ENCODE data around the gene ERG.

The ERG gene

GRCh38 chr21:38496224-38496623 is 2.1 kb downstream of the ERG start:
- DNase-seq, result no peak

- DNase-seq, result no peak
Observed at GRCh38 chr21:38495696-38496095, 2.6 kb downstream of the ERG start.

DNA sequence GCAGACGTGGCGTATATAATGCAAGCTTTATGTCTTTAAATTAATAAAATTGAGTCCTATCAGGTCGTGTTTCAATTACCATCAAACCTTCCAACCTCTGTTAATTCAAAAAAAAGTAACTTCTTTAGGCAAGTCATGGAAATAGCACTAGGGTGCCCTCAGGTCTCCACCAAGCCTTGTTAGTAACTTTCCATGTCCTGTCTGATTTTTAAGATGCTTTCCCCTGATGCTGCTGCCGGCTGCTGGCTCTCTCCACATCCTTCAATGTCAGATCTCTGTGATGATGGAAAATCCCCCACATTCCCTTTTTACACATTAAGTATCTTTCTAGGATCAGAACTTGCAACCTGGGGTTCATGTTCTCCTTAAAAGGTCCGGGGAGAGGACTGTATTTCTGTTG is 3.0 kb downstream of the ERG start:
- DNase-seq, result no peak

- DNase-seq, result no peak
Observed at GRCh38 chr21:38494703-38495102, 3.6 kb downstream of the ERG start.

DNA sequence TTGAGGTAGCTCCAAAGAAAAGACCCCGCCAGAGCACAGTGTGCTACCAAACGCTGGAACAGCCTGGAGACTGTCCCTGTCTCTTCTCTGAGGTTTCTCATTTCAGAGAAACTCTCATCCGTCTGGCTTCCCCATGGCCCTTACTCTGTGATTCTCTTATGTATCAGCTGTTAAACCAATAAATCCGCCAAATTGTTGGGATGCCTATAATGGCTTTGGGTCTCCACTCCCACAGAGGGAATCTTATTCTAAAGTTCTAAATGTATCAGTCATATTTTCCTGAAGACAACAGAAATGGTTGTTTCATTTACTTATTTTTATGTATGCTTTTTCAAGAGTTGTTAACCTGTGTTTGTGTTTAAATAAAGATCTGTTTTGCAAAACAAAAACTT is 4.0 kb downstream of the ERG start:
- DNase-seq, result no peak

GRCh38 chr21:38493549-38494250 is 4.6 kb downstream of the ERG start:
- DNase-seq, result no peak

GRCh38 chr21:38492007-38492406 is 6.3 kb downstream of the ERG start:
- no peak for DNase-seq

DNA sequence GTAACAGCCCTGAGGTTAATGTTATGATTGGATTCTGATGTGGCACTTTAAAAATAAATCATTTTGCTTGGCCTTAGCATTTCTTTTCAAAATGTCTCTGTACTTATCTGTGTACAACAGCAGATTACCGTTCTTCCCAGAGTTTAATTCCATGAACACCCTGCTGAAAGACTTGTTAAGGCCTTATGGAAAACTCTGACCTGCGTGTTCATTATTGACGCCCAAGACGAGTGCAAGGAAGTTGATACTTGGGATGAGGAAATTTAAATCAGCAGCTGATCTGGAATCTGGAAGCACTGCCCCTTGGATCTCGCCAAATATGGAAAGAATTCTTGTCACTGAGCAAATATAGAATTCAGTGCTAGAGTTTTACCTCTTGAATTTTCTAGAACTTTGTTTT is 6.7 kb downstream of the ERG start:
- DNase-seq, result no peak

GRCh38 chr21:38490411-38491020 is 7.8 kb downstream of the ERG start:
- DNase-seq, result no peak

- DNase-seq, result no peak
Observed at GRCh38 chr21:38489729-38490128, 8.5 kb downstream of the ERG start.

DNA sequence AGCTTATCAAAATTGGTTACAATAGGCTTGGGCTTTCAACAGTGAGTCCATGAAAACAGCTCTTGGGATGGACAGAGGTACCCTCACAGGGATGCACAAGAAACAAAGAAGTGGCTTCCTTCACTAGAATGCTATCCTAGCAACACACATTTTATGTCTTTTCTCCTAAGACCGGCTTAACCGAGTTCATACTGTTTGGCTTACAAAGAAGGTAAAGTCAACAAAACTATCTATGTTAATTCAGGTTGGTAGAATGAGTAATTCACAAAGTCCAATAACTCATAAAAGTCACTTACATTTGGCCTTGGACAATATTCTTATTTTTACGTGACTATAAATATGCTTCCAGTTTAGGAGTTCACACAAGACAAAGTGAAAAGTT is 9.0 kb downstream of the ERG start:
- DNase-seq, result no peak

- no peak for DNase-seq
Observed at GRCh38 chr21:38488640-38489270, 9.5 kb downstream of the ERG start.

DNA sequence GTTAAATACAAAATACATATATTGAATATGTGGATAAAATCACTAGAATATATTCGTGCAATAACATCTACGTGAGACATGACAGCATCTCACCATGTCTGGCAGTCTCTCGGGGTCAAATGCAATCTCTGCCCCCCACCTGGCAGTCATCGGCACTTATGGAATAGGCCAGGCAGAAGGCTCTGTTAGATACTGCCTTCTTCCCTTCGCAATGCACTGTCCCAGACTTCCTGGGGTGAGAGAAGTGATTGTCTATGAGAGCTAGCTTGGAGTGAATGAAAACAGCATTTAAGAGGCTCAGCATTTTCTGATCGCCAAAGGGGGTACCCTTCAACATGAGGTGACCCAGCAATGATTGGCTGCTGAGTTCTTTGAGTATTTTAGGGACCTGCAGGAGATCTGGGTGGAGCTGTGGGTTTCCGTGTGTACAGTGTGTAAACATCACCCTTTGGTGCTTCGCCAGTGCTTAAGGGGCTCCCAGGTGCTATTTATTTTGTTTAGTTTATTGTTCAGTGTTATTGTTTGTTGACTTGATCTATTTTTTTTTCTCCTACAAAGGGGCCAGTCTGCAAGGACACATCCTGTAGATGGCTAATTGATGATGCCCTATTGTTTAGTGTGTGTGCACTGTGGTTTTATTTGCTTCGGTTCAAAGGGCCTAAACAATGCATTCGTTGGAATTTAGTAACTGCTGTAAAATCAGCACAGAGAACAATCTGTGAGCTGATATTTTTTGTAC is 10.2 kb downstream of the ERG start:
- no peak for DNase-seq

DNA sequence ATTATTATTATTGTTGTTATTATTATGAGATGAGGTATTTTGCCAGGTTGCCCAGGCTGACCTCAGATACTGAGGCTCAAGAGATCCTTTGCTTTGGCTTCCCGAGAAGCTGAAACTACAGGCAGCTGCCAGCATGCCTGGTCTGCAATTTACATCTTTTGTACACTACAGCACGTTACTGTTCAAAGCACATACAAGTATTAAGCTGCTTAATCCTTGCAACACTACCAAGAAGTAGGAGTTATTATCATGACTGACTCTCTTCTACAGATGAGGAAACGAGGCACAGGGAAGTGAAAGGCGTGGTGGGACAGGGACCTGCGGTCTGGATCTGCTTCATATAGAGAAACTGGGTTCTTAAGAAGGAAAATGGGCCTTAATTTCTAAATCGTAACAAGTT is 11.6 kb downstream of the ERG start:
- no peak for DNase-seq

DNA sequence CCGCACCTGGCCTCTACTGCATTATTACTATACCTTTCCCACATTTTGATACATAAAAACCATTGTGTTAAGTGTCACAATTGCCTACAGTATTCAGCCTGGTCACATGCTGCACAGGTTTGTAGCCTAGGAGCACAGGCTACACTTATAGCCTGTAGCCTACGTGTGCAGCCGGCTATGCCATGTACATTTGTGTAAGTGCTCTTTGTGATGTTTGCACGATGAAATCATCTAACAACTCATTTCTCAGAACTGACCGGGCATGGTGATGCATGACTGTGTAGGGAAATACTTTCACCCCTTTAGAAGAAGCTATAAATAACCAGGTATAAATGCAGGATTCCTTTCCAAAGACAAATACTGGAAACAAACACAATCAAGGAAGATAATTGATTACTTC is 12.1 kb downstream of the ERG start:
- no peak for DNase-seq

- no peak for DNase-seq
Observed at GRCh38 chr21:38479641-38480525, 18.4 kb downstream of the ERG start.

- no peak for DNase-seq
Observed at GRCh38 chr21:38478782-38479181, 19.5 kb downstream of the ERG start.

- no peak for DNase-seq
Observed at GRCh38 chr21:38477226-38477625, 21.1 kb downstream of the ERG start.

GRCh38 chr21:38476385-38476784 is 21.9 kb downstream of the ERG start:
- DNase-seq, result no peak

GRCh38 chr21:38475519-38475918 is 22.8 kb downstream of the ERG start:
- DNase-seq, result no peak

GRCh38 chr21:38474796-38475195 is 23.5 kb downstream of the ERG start:
- DNase-seq, result no peak

DNA sequence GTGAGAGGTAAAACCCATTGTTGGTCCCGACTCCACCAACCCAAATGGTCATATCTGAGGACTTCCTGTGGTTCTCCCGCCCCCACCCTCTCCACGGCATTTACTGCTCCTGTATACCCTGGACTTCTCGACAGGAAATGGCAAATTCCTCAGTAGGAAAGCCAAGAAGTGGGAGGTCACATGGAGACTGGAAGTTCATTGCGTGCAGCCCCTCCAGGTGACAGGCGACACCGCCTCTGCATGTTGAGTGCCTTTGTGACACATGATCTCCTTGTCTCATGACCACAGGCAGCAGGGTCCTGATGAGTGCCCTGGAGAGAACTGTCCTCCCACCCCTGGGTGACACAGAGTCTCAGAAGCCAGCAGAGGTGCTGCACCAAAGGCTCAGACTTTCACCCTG is 24.2 kb downstream of the ERG start:
- no peak for DNase-seq

Measured in NCI-H1436 (cell line).